ENCODE data around the gene MYL11.

Gene MYL11

GRCh38 chr16:30368122-30368791 is 6.3 kb upstream of the MYL11 start:
- Histone ChIP-seq H3K27me3 (ENCODE audit: insufficient read depth, poor library complexity, severe bottlenecking) (no peaks in the 10 kb centered on the region), H3K27ac (replicated peaks) (peak overlapping the region; percentile 63), H3K4me3 (replicated peaks; ENCODE audit: insufficient read depth, low read length) (peak overlapping the region; percentile 94)
- peak in 1 of 2 experiments; percentile 80 for DNase-seq (ENCODE audit: low read depth in 1 of 2, low spot score in 1 of 2)
- TF ChIP-seq SPI1 (IDR thresholded peaks at IDR 0.05; ENCODE audit: borderline replicate concordance, low read depth) (peak; percentile 83), GABPA (IDR thresholded peaks at IDR 0.05; ENCODE audit: low read depth) (no peak), REST (IDR thresholded peaks at IDR 0.05; ENCODE audit: insufficient replicate concordance, low read depth) (no peak), POLR2AphosphoS5 (IDR thresholded peaks at IDR 0.05; ENCODE audit: low read depth) (0 out of 2 replicates have a peak, but pooled peaks have one; percentile 45), CTCF (IDR thresholded peaks at IDR 0.05; ENCODE audit: insufficient read depth, low read length) (no peak)

GRCh38 chr16:30368792-30369090 is 5.9 kb upstream of the MYL11 start:
- H3K27ac ChIP-seq (replicated peaks) = peak overlapping the region; percentile 63

DNA sequence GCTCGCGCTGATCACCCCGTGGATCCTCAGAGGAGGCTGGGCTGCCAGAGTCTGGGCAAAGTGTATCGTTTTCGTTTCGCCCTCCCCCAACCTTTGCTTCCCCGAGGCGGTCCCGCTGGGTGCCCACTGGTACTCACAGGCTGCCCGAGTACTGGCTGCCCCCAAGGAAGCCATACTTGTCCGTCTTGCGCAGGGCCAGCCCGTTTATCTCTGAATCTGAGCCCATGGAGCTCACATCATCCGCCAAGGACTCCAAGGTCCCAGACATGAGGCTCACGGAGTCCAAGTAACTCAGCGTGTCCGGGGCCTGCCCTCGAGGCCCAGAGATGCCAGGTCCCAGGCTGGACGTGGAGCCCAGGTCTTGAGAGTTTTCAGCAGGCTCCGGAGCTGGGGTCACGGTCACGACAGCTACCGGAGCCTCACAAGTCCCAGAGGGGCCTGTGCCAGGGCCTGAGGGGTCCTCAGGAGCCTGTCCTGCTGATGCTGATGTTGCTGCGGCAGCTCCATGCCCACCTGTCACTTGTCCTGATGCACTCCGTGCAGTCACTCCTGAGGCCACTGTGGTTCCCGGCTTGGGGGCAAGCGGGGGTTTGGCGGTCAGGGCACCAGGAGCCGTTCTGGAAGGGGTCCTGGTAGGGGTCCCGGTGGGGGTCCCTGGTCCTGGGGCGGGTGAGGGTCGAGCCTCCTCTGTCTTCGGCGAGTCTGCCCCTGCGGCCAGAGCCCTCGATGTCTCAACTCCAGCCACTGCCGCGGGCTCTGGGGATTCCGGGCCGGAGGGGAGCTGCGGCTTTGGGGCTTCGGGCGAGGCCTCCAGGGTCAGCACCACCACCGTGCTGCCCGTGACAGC is 5.3 kb upstream of the MYL11 start:
- H3K27ac ChIP-seq (replicated peaks) = peak overlapping the region; percentile 63

More at GRCh38 chr16:30368792-30369090, 5.9 kb upstream of the MYL11 start:
- no peak for DNase-seq (ENCODE audit: low read depth in 1 of 2, low spot score in 1 of 2)
- peak overlapping the region; percentile 94 for H3K4me3 ChIP-seq (replicated peaks; ENCODE audit: insufficient read depth, low read length)
- H3K27me3 ChIP-seq (ENCODE audit: insufficient read depth, poor library complexity, severe bottlenecking) = no peaks in the 10 kb centered on the region
- TF ChIP-seq POLR2AphosphoS5 (IDR thresholded peaks at IDR 0.05; ENCODE audit: low read depth) = 0 out of 2 replicates have a peak, but pooled peaks have one; percentile 21
- no peak for TF ChIP-seq GABPA (IDR thresholded peaks at IDR 0.05; ENCODE audit: low read depth)

More for the DNA sequence above, 5.3 kb upstream of the MYL11 start:
- no peak for DNase-seq (ENCODE audit: low read depth in 1 of 2, low spot score in 1 of 2)
- Histone ChIP-seq H3K4me3 (replicated peaks; ENCODE audit: insufficient read depth, low read length) (peak overlapping the region; percentile 94), H3K27me3 (ENCODE audit: insufficient read depth, poor library complexity, severe bottlenecking) (no peaks in the 10 kb centered on the region)
- TF ChIP-seq SPI1 (IDR thresholded peaks at IDR 0.05; ENCODE audit: borderline replicate concordance, low read depth) (no peak), CTCF (IDR thresholded peaks at IDR 0.05; ENCODE audit: insufficient read depth, low read length) (no peak), GABPA (IDR thresholded peaks at IDR 0.05; ENCODE audit: low read depth) (no peak), POLR2AphosphoS5 (IDR thresholded peaks at IDR 0.05; ENCODE audit: low read depth) (no peak), REST (IDR thresholded peaks at IDR 0.05; ENCODE audit: insufficient replicate concordance, low read depth) (no peak)
